Fibroblast of the aortic adventitia (primary cell): Measurements from ENCODE around the gene TGM1. TPM values are rescaled to one million over a fixed set of nuclear protein-coding genes. Genes with fewer than 3 reads are reported as not detected.
"Not testable (repeated sequence)": the region's sequence is repeated elsewhere in the genome, so short reads cannot be mapped to it uniquely, and the experiment has no call there.

Experiments
- DNase-seq: peaks from one replicate; pipeline ENCODE4 v3.0.0-alpha.2; 2010; ENCODE audit warnings: low read depth
- H3K4me3 ChIP-seq: 2 replicates; pipeline ENCODE4 v1.5.1; 2011; ENCODE audit warnings: low read depth, mild to moderate bottlenecking, control low read depth, low read length, moderate library complexity
- total RNA-seq: library from RNA; depleted of rRNA; stranded (reverse); fragments of >200 nt; gene quantifications from 2 replicates; pipeline ENCODE4 v1.2.3, GENCODE V29; 2012; ENCODE audit warnings: low replicate concordance
- TF ChIP-seq, protein P1 (sequence below): IDR thresholded peaks from 2 replicates; pipeline ENCODE4 v1.5.1; 2011; ENCODE audit warnings: mild to moderate bottlenecking, low read length, control low read depth, inconsistent platforms; ENCODE audit not compliant: insufficient read depth

TGM1 gene
- total RNA-seq, 1 donor: 0.36 TPM

DNA sequence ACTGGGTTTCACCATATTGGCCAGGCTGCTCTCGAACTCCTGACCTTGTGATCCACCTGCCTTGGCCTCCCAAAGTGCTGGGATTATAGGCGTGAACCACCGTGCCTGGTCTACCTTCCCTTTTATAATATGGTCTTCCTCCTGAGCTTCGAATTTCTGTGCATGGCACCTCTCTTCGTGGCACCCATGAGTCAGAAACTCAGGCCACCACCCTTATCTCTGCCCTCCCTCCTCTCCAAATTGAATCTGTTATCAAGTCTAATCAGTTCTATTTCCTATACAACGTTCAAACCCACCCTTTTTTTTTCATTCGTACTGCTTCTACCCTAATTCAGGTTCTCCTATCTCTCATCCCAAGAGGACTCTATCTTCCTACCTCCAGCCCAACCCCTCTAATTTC is 15.6 kb downstream of the TGM1 start:
- DNase-seq: no peak
- no peak overlapping the region for H3K4me3 ChIP-seq
- TF ChIP-seq, protein P1, sequence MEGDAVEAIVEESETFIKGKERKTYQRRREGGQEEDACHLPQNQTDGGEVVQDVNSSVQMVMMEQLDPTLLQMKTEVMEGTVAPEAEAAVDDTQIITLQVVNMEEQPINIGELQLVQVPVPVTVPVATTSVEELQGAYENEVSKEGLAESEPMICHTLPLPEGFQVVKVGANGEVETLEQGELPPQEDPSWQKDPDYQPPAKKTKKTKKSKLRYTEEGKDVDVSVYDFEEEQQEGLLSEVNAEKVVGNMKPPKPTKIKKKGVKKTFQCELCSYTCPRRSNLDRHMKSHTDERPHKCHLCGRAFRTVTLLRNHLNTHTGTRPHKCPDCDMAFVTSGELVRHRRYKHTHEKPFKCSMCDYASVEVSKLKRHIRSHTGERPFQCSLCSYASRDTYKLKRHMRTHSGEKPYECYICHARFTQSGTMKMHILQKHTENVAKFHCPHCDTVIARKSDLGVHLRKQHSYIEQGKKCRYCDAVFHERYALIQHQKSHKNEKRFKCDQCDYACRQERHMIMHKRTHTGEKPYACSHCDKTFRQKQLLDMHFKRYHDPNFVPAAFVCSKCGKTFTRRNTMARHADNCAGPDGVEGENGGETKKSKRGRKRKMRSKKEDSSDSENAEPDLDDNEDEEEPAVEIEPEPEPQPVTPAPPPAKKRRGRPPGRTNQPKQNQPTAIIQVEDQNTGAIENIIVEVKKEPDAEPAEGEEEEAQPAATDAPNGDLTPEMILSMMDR: no peak

DNA sequence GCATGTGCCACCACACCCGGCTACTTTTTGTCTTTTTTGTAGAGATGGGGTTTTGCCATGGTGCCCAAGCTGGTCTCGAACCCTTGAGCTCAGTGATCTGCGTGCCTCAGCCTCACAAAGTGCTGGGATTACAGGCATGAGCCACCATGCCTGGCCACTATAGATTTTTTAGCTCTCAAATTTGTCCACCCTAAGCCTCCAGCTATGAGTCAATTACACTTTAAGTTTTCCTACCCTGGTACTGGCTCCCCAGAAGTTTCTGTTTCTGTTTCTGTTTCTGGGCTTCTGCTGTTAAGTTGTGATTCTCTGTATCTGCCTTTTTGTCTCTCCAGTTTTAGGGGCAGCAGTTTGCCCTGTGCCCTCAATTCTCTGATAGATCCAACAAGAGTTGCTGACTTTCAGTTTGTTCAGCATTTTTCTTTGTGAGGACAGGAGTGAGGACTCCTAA is 16.2 kb downstream of the TGM1 start:
- no peak for DNase-seq
- H3K4me3 ChIP-seq: no peak overlapping the region
- TF ChIP-seq, protein P1: no peak

DNA sequence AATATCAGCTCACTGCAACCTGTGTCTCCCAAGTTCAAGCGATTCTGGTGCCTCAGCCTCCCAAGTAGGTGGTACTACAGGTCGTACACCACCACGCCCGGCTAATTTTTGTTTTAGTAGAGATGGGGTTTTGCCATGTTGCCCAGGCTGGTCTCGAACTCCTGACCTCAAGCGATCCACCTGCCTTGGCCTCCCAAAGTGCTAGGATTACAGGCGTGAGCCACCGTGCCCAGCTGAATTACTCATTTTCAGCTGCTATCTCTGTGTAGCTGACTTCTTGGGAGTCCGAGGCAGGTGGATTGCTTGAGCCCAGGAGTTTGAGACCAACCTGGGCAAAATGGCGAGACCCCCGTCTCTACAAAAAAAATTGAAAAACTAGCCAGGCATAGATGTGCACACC is 17.6 kb downstream of the TGM1 start:
- not testable (repeated sequence) for H3K4me3 ChIP-seq, DNase-seq

DNA sequence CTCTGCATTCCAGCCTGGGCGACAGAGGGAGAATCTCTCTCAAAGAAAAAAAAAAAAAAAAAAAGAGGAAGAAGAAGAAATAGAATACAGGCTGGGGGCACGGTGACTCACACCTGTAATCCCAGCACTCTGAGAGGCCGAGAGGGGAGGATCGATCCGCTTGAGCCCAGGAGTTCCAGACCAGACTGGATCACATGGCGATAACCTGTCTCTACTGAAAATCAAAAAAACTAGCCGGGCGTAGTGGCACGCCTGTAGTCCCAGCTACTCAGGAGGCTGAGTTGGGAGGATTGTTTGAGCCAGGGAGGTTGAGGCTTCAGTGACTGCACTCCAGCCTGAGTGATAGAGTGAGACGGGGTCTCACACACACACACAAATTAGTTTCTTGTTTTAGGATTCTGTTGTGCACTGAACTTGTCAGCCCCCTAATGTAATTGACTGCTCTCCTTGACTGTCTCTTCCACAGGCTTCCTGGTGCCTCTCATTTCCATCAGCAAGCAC is 19.6 kb downstream of the TGM1 start:
- peak overlapping the region; percentile 96 for H3K4me3 ChIP-seq
- DNase-seq: no peak
- TF ChIP-seq, protein P1: no peak

DNA sequence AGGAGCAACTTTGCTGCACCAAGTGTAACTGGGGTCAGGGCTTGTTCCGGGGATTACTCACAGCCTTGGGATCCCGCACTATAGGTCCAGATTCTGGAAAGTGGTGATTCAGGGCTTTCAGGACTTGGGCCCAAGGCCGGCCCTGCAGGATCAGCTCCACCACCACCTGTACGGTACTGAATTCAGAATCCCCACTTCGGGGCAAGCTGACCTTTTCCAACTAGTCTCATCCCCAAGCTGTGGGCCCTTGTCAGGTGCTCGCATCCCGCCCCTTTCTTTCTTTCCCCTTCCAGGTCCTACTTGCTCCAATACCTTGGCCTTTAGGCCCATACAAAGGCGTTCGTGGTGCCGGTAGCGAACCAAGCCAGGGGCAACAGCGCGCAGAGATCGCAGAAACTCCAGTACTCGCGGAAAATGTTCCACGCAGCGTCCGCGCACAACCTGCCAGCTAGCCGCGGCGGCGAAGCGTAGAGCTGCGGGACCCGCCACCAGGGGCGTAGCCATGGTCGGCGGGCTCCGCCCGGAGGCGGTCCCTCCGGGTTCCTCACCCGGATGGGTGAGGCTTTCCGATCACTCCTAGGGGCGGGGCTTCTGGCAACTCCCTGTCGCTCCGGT is 21.0 kb downstream of the TGM1 start:
- TF ChIP-seq, protein P1: peak; percentile 59
- peak; percentile 90 for DNase-seq
- H3K4me3 ChIP-seq: peak overlapping the region; percentile 96

DNA sequence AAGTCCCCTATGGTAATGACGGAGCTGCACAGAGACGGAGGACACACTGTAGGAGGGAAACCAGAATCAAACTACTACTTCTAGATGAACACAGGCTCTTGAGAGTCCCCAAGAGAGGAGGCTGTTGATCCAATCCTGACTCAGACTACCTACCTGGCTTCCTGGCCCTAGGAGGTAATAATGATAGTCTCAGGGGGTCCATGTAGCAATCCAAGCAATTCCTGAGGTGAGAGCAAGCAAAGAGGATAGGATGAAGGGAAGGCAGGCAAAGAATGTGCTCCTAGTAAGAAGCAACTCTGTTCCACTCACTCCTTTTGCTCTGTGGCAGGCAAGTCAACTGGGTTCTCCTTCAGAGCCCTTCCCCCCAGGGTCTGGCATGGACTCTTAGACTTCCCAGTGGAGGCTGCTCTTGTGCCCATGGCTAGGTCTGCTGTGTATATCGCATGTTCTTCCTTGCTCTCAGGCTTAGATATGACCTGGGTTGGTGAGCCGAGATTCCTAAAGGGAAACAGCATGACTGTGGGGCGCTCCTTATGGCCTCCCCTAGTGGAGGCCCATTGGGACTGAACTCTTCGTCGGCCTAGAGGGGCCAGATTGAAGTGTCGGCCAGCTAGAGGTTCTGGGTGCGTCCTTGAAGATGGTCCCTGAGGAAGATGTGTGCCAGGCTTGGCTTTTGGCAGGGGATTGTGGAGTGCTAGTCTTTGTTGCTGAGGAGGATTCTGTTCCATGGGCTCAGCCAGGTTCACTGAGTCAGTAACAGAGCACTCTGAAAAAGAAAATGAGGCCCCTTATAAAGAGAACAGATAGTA is 22.7 kb downstream of the TGM1 start:
- no peak overlapping the region for H3K4me3 ChIP-seq
- no peak for DNase-seq
- TF ChIP-seq, protein P1: no peak

DNA sequence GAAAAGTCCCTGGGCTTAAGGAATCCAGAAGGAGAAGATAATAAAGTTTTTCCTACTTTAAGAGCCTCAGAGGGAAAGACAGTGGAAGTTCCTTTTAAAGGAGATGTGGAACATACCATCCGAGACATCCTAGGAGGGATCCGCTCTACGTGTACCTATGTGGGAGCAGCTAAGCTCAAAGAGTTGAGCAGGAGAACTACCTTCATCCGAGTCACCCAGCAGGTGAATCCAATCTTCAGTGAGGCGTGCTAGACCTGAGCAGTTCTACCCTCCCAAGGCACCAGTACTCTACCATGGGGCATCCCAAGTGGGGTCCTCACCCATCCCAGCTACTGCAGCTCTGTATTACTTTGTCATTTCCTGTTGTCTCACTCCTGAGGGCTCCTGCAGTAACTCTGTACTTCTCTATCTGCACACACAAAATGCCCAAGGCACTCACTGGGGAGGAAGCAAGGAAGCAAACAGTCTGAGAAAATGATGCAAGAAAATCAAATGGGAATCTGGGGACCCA is 24.4 kb downstream of the TGM1 start:
- TF ChIP-seq, protein P1: no peak
- H3K4me3 ChIP-seq: no peak overlapping the region
- DNase-seq: no peak
